ENCODE data around the gene UNC13A.
"Not testable (repeated sequence)": the region's sequence is repeated elsewhere in the genome, so short reads cannot be mapped to it uniquely, and the experiment has no call there.

UNC13A gene

GRCh38 chr19:17560205-17560595 lies 128.0 kb downstream of the UNC13A start:
- no peak for DNase-seq

GRCh38 chr19:17557466-17557865 lies 130.7 kb downstream of the UNC13A start:
- DNase-seq, result no peak

DNA sequence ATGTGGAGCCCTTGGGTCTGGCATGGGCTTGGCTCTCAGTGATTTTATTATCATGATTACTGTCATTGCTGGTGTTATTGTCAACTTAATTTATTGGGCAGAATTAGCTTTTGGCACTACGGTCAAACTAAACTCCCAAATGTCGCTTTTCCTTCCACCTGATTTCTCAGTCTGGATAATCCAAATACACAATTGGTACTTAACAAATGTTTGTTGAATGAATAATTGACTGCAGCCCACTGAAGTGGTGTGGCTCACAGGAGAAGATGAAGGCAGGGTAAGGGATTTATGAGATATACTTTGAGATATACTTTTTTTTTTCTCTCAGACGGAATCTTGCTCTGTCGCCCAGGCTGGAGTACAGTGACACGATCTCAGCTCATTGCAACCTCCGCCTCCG lies 131.2 kb downstream of the UNC13A start:
- DNase-seq, result no peak

GRCh38 chr19:17555929-17556813 lies 132.0 kb downstream of the UNC13A start:
- peak in 1 of 2 experiments; percentile 53 for DNase-seq

DNA sequence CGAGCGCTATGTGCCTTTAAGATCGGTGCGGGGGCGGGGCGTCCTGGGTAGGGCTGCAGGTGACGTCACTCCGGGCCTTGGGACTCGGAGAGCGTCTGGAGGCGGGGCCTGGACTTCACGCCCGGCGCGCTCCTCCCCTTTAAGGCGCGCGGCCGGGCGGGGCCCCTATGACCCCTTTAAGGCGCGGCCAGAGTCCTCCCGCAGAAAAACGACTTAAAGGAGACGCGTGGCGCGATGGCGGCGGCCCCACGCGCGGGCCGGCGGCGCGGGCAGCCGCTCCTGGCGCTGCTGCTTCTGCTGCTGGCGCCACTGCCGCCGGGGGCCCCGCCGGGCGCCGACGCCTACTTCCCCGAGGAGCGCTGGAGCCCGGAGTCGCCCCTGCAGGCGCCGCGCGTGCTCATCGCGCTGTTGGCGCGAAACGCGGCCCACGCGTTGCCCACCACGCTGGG lies 132.7 kb downstream of the UNC13A start, which contains the start of gene COLGALT1:
Gene COLGALT1 (plus strand): TSS at position 170 of the 449 bp plus-strand sequence. CDS start 65 bp downstream, at position 235.
- peak; percentile 97 to 99 for DNase-seq

- DNase-seq, result no peak
Measured at GRCh38 chr19:17554968-17555479, 133.1 kb downstream of the UNC13A start.

GRCh38 chr19:17553256-17553655 lies 134.9 kb downstream of the UNC13A start:
- DNase-seq, result peak; percentile 87 to 92

DNA sequence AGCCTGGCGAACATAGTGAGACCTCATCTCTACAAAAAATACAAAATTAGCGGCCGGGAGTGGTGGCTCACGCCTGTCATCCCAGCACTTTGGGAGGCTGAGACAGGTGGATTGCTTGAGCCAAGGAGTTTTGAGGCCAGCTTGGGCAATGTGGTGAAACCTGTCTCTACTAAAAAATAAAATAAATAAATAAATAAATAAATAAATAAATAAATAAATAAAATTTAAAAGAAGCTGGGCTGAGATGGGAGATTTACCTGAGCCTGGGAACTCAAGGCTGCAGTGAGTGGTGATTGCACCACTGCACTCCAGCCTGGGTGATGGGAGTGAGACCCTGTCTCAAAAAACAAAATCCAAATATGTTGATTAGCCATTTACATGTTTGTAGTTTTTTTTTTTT lies 135.4 kb downstream of the UNC13A start:
- DNase-seq, result not testable (repeated sequence)
